Panc1 (cell line): ENCODE data around the gene PCBP4. TPM values are rescaled to one million over a fixed set of nuclear protein-coding genes. Genes with fewer than 3 reads are reported as not detected.

Experiments
- ATAC-seq: fragments of 200-7000 bp; cut with Tn5 transposase; 2 replicates; pipeline ENCODE4 v1.9.1; 2020; ENCODE audit warnings: mild to moderate bottlenecking, moderate library complexity
- BruUV-seq: library from RNA; stranded (reverse); fragments of 400-500 nt; replicated peaks from 2 replicates; lab custom pipeline; 2021; lab: Mats Ljungman, UMichigan
- CTCF ChIA-PET: fragments of 300-600 bp; sonication (Branson Sonifier 250); formaldehyde crosslinking; loops from one replicate; lab custom pipeline; 2022; ENCODE audit warnings: antibody characterized with exemption; lab: Charles Lee
- POLR2A ChIA-PET: fragments of 300-600 bp; sonication (Branson Sonifier 250); formaldehyde crosslinking; loops from one replicate; lab custom pipeline; 2022; ENCODE audit warnings: antibody characterized with exemption; lab: Charles Lee
- DNase-seq: peaks from one replicate; pipeline ENCODE4 v3.0.0-alpha.2; 2010; ENCODE audit warnings: low read depth, low spot score
- H3K27ac ChIP-seq: 2 replicates; pipeline ENCODE4 v1.5.1; 2011; ENCODE audit warnings: mild to moderate bottlenecking, low read length, inconsistent platforms
- H3K27me3 ChIP-seq: fragments of 200-500 bp; sonication (Bioruptor generic); 2 replicates; pipeline ENCODE4 v1.6.0; 2014; ENCODE audit warnings: low read length, inconsistent platforms; ENCODE audit not compliant: control insufficient read depth, insufficient read depth
- H3K36me3 ChIP-seq: fragments of 200-500 bp; sonication (Bioruptor generic); 2 replicates; pipeline ENCODE4 v1.5.1; 2014; ENCODE audit warnings: inconsistent platforms, mild to moderate bottlenecking, low read length, moderate library complexity; ENCODE audit not compliant: control insufficient read depth, insufficient read depth
- H3K4me1 ChIP-seq: 2 replicates; pipeline ENCODE4 v1.5.1; 2011; ENCODE audit warnings: inconsistent platforms, mild to moderate bottlenecking, low read length, moderate library complexity; ENCODE audit not compliant: control insufficient read depth, insufficient read depth
- H3K4me3 ChIP-seq, 2 experiments: 2 replicates each; pipeline ENCODE4 v1.5.1; 2011 to 2012; ENCODE audit warnings: low read depth in 2 of 2, low read length in 2 of 2, mild to moderate bottlenecking in 2 of 2, inconsistent platforms in 1 of 2, moderate library complexity in 1 of 2
- H3K9me3 ChIP-seq: fragments of 200-500 bp; sonication (Bioruptor generic); 2 replicates; pipeline ENCODE4 v1.5.1; 2014; ENCODE audit warnings: low read depth, mild to moderate bottlenecking, inconsistent platforms, low read length, moderate library complexity; ENCODE audit not compliant: control insufficient read depth, insufficient read depth
- POLR2AphosphoS5 ChIP-seq: IDR thresholded peaks from 2 replicates; pipeline ENCODE4 v1.6.1; 2012; ENCODE audit warnings: mild to moderate bottlenecking, low read depth, low read length, moderate library complexity
- SIN3A ChIP-seq: IDR thresholded peaks from 2 replicates; pipeline ENCODE4 v1.6.1; 2012; ENCODE audit warnings: low read depth, mild to moderate bottlenecking, low read length, moderate library complexity, borderline replicate concordance; ENCODE audit not compliant: insufficient read depth
- TCF7L2 ChIP-seq: IDR thresholded peaks from 2 replicates; pipeline ENCODE4 v1.6.1; 2011; ENCODE audit warnings: mild to moderate bottlenecking, low read depth, low read length, inconsistent platforms
- in situ Hi-C: cut with HindIII; loops from 2 replicates; pipeline ENCODE4 v1.10.0; 2016; ENCODE audit warnings: low sequenced_read_pairs, low pct_unique_long_range_greater_than_20kb
- intact Hi-C: fragments of 100-400 bp; cut with micrococcal nuclease; formaldehyde crosslinking; loops from one replicate; pipeline ENCODE4 v1.10.0; 2022; ENCODE audit not compliant: unreplicated experiment
- total RNA-seq: library from RNA; stranded (reverse); gene quantifications from one replicate; pipeline ENCODE4 v1.2.1, GENCODE V29; 2021; ENCODE audit not compliant: unreplicated experiment
- TF ChIP-seq, protein P1 (sequence below): fragments of 450-650 bp; IDR thresholded peaks from 2 replicates; pipeline ENCODE4 v1.5.1; 2017; ENCODE audit warnings: mild to moderate bottlenecking
- TF ChIP-seq, protein P2 (sequence below), 2 experiments: IDR thresholded peaks; 2 replicates each; pipeline ENCODE4 v1.6.1; 2011 to 2012; ENCODE audit warnings: low read depth in 2 of 2, control low read depth in 1 of 2, low read length in 1 of 2, mild to moderate bottlenecking in 1 of 2, moderate library complexity in 1 of 2; ENCODE audit not compliant: insufficient read depth in 1 of 2

Gene PCBP4
- total RNA-seq, 1 experiment from 2014 or later: 58.0 TPM

DNA sequence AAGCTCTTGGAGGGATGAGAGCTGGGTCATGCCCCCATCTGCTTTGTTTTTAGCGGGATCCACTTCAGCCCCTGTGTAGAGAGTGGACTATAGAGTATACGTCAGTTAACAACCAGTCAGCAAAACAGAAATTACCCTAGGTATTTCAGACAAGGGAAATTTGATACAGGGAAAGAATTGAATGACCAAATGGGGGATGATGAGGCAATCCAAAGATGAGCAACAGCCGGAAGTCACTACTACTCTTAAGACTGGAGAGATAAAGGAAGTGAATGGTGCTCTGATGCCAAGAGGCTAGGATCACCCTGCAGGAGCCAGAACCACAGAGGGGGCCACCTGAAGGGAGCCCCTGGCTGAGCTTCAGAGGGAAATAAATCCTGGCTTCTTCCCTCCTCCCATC is 13.8 kb downstream of the PCBP4 start:
- Histone ChIP-seq H3K9me3 (no peaks in the 10 kb centered on the region), H3K27me3 (no peaks in the 10 kb centered on the region), H3K27ac (no peak overlapping the region), H3K4me3 (no peak overlapping the region), H3K36me3 (no peaks in the 10 kb centered on the region), H3K4me1 (no peaks in the 10 kb centered on the region)
- in situ Hi-C loops: no loop called here
- TF ChIP-seq TCF7L2 (no peak), SIN3A (no peak), POLR2AphosphoS5 (no peak)
- TF ChIP-seq, protein P1, sequence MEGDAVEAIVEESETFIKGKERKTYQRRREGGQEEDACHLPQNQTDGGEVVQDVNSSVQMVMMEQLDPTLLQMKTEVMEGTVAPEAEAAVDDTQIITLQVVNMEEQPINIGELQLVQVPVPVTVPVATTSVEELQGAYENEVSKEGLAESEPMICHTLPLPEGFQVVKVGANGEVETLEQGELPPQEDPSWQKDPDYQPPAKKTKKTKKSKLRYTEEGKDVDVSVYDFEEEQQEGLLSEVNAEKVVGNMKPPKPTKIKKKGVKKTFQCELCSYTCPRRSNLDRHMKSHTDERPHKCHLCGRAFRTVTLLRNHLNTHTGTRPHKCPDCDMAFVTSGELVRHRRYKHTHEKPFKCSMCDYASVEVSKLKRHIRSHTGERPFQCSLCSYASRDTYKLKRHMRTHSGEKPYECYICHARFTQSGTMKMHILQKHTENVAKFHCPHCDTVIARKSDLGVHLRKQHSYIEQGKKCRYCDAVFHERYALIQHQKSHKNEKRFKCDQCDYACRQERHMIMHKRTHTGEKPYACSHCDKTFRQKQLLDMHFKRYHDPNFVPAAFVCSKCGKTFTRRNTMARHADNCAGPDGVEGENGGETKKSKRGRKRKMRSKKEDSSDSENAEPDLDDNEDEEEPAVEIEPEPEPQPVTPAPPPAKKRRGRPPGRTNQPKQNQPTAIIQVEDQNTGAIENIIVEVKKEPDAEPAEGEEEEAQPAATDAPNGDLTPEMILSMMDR: no peak
- TF ChIP-seq, protein P2, sequence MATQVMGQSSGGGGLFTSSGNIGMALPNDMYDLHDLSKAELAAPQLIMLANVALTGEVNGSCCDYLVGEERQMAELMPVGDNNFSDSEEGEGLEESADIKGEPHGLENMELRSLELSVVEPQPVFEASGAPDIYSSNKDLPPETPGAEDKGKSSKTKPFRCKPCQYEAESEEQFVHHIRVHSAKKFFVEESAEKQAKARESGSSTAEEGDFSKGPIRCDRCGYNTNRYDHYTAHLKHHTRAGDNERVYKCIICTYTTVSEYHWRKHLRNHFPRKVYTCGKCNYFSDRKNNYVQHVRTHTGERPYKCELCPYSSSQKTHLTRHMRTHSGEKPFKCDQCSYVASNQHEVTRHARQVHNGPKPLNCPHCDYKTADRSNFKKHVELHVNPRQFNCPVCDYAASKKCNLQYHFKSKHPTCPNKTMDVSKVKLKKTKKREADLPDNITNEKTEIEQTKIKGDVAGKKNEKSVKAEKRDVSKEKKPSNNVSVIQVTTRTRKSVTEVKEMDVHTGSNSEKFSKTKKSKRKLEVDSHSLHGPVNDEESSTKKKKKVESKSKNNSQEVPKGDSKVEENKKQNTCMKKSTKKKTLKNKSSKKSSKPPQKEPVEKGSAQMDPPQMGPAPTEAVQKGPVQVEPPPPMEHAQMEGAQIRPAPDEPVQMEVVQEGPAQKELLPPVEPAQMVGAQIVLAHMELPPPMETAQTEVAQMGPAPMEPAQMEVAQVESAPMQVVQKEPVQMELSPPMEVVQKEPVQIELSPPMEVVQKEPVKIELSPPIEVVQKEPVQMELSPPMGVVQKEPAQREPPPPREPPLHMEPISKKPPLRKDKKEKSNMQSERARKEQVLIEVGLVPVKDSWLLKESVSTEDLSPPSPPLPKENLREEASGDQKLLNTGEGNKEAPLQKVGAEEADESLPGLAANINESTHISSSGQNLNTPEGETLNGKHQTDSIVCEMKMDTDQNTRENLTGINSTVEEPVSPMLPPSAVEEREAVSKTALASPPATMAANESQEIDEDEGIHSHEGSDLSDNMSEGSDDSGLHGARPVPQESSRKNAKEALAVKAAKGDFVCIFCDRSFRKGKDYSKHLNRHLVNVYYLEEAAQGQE (IDR thresholded peaks at IDR 0.05; ENCODE audit: insufficient read depth in 1 of 2, low read depth in 2 of 2, low read length in 1 of 2): no peak
- CTCF ChIA-PET: no interaction called here
- intact Hi-C loops: no loop called here
- BruUV-seq: no TSS peak
- DNase-seq: no peak
- POLR2A ChIA-PET: interaction anchor here (0.5 kb wide), 1 partner anchor 1113 kb away, joined by 3 read pairs; no protein-coding TSS in a partner anchor
- no peak for ATAC-seq

GRCh38 chr3:51950899-51951298 is 16.4 kb downstream of the PCBP4 start:
- in situ Hi-C loops (no loop called here), intact Hi-C loops (no loop called here)
- no TSS peak for BruUV-seq
- ChIA-PET CTCF (interaction anchor here (0.6 kb wide), 1 partner anchor 99 kb away, joined by 3 read pairs; no protein-coding TSS in a partner anchor), POLR2A (no interaction called here)
- DNase-seq: no peak
- Histone ChIP-seq H3K4me3 (no peak overlapping the region), H3K4me1 (no peaks in the 10 kb centered on the region), H3K9me3 (no peaks in the 10 kb centered on the region), H3K27ac (no peak overlapping the region), H3K27me3 (no peaks in the 10 kb centered on the region), H3K36me3 (no peaks in the 10 kb centered on the region)
- ATAC-seq: no peak
- TF ChIP-seq SIN3A (no peak), POLR2AphosphoS5 (no peak), TCF7L2 (no peak)
- TF ChIP-seq, protein P2 (IDR thresholded peaks at IDR 0.05; ENCODE audit: insufficient read depth in 1 of 2, low read depth in 2 of 2, low read length in 1 of 2): no peak
- TF ChIP-seq, protein P1: no peak
